HL-60 (cell line): ENCODE measurements around the gene ANKDD1A.

ENCODE experiments used
- GABPA ChIP-seq: IDR thresholded peaks from 2 replicates; pipeline ENCODE4 v1.6.1; 2012; ENCODE audit warnings: low read depth
- POLR2AphosphoS5 ChIP-seq: IDR thresholded peaks from 2 replicates; pipeline ENCODE4 v1.6.1; 2012; ENCODE audit warnings: low read depth
- SPI1 ChIP-seq: IDR thresholded peaks from 2 replicates; pipeline ENCODE4 v1.6.1; 2012; ENCODE audit warnings: low read depth, mild to moderate bottlenecking, borderline replicate concordance
- TF ChIP-seq, protein P1 (sequence below): IDR thresholded peaks from one replicate; pipeline ENCODE4 v1.5.1; 2011; ENCODE audit warnings: low read length, control low read depth, inconsistent platforms; ENCODE audit not compliant: insufficient read depth
- TF ChIP-seq, protein P2 (sequence below): IDR thresholded peaks from 2 replicates; pipeline ENCODE4 v1.6.1; 2012; ENCODE audit warnings: low read depth; ENCODE audit not compliant: insufficient replicate concordance

DNA sequence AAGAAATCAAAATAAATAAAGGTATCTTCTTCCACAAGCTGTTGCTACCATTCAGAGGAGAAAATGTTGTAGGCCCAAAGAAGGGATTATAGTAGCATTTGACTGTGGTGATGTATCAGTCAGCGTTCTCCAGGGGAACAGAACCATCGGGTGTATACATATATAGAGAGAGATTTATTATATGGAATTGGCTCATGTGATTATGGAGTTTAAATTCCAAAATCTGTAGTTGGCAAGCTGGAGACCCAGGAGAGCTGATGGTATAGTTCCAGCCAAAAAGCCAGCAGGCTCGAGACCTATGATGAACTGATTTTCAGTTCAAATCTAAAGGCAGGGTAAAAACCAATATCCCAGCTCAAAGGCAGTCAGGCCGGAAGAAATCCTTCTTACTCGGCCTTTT, 85.4 kb downstream of the ANKDD1A start:
- TF ChIP-seq, protein P1, sequence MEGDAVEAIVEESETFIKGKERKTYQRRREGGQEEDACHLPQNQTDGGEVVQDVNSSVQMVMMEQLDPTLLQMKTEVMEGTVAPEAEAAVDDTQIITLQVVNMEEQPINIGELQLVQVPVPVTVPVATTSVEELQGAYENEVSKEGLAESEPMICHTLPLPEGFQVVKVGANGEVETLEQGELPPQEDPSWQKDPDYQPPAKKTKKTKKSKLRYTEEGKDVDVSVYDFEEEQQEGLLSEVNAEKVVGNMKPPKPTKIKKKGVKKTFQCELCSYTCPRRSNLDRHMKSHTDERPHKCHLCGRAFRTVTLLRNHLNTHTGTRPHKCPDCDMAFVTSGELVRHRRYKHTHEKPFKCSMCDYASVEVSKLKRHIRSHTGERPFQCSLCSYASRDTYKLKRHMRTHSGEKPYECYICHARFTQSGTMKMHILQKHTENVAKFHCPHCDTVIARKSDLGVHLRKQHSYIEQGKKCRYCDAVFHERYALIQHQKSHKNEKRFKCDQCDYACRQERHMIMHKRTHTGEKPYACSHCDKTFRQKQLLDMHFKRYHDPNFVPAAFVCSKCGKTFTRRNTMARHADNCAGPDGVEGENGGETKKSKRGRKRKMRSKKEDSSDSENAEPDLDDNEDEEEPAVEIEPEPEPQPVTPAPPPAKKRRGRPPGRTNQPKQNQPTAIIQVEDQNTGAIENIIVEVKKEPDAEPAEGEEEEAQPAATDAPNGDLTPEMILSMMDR = no peak
- TF ChIP-seq, protein P2, sequence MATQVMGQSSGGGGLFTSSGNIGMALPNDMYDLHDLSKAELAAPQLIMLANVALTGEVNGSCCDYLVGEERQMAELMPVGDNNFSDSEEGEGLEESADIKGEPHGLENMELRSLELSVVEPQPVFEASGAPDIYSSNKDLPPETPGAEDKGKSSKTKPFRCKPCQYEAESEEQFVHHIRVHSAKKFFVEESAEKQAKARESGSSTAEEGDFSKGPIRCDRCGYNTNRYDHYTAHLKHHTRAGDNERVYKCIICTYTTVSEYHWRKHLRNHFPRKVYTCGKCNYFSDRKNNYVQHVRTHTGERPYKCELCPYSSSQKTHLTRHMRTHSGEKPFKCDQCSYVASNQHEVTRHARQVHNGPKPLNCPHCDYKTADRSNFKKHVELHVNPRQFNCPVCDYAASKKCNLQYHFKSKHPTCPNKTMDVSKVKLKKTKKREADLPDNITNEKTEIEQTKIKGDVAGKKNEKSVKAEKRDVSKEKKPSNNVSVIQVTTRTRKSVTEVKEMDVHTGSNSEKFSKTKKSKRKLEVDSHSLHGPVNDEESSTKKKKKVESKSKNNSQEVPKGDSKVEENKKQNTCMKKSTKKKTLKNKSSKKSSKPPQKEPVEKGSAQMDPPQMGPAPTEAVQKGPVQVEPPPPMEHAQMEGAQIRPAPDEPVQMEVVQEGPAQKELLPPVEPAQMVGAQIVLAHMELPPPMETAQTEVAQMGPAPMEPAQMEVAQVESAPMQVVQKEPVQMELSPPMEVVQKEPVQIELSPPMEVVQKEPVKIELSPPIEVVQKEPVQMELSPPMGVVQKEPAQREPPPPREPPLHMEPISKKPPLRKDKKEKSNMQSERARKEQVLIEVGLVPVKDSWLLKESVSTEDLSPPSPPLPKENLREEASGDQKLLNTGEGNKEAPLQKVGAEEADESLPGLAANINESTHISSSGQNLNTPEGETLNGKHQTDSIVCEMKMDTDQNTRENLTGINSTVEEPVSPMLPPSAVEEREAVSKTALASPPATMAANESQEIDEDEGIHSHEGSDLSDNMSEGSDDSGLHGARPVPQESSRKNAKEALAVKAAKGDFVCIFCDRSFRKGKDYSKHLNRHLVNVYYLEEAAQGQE = no peak
- TF ChIP-seq POLR2AphosphoS5 = no peak
- TF ChIP-seq SPI1 = no peak
- TF ChIP-seq GABPA = no peak
